Rectal smooth muscle tissue (tissue), 1 donor: ENCODE measurements around the gene GNAZ.
"Not testable (repeated sequence)": the region's sequence is repeated elsewhere in the genome, so short reads cannot be mapped to it uniquely, and the experiment has no call there.

ENCODE experiments used
- H3K27ac ChIP-seq: one replicate; pipeline ENCODE4 v1.7.0; 2013; ENCODE audit warnings: low read depth, low read length, inconsistent platforms
- H3K27me3 ChIP-seq: one replicate; pipeline ENCODE4 v1.7.0; 2013; ENCODE audit warnings: low read length; ENCODE audit not compliant: control insufficient read depth, insufficient read depth
- H3K36me3 ChIP-seq: one replicate; pipeline ENCODE4 v1.7.0; 2013; ENCODE audit warnings: low read length; ENCODE audit not compliant: control insufficient read depth, insufficient read depth
- H3K4me1 ChIP-seq: one replicate; pipeline ENCODE4 v1.7.0; 2013; ENCODE audit warnings: low read length; ENCODE audit not compliant: control insufficient read depth, insufficient read depth
- H3K4me3 ChIP-seq: one replicate; pipeline ENCODE4 v1.7.0; 2013; ENCODE audit warnings: low read length
- H3K9ac ChIP-seq: one replicate; pipeline ENCODE4 v1.7.0; 2013; ENCODE audit warnings: low read length

GNAZ gene

GRCh38 chr22:23129149-23129548, 58.8 kb downstream of the GNAZ start:
- Histone ChIP-seq H3K4me3 (no peak overlapping the region), H3K27ac (no peak overlapping the region), H3K9ac (no peak overlapping the region), H3K36me3 (no peaks in the 10 kb centered on the region), H3K4me1 (no peaks in the 10 kb centered on the region), H3K27me3 (no peaks in the 10 kb centered on the region)

- Histone ChIP-seq H3K27me3 (no peaks in the 10 kb centered on the region), H3K27ac (no peak overlapping the region), H3K36me3 (no peaks in the 10 kb centered on the region), H3K9ac (no peak overlapping the region), H3K4me1 (no peaks in the 10 kb centered on the region), H3K4me3 (no peak overlapping the region)
Measured at GRCh38 chr22:23130697-23131096, 60.4 kb downstream of the GNAZ start.

- no peak overlapping the region for H3K4me3 ChIP-seq
- no peak overlapping the region for H3K9ac ChIP-seq
- no peak overlapping the region for H3K27ac ChIP-seq
- no peaks in the 10 kb centered on the region for H3K4me1 ChIP-seq
- no peaks in the 10 kb centered on the region for H3K36me3 ChIP-seq
- no peaks in the 10 kb centered on the region for H3K27me3 ChIP-seq
Measured at GRCh38 chr22:23131931-23132330, 61.6 kb downstream of the GNAZ start.

- Histone ChIP-seq H3K36me3 (no peaks in the 10 kb centered on the region), H3K27ac (no peak overlapping the region), H3K9ac (no peak overlapping the region), H3K4me1 (no peaks in the 10 kb centered on the region), H3K4me3 (no peak overlapping the region), H3K27me3 (no peaks in the 10 kb centered on the region)
Measured at GRCh38 chr22:23132376-23133091, 62.2 kb downstream of the GNAZ start.

- Histone ChIP-seq H3K4me3 (no peak overlapping the region), H3K9ac (no peak overlapping the region), H3K27ac (no peak overlapping the region), H3K27me3 (no peaks in the 10 kb centered on the region), H3K36me3 (no peaks in the 10 kb centered on the region), H3K4me1 (no peaks in the 10 kb centered on the region)
Measured at GRCh38 chr22:23133922-23134321, 63.6 kb downstream of the GNAZ start.

GRCh38 chr22:23136991-23137390, 66.7 kb downstream of the GNAZ start:
- not testable (repeated sequence) for H3K36me3 ChIP-seq, H3K4me1 ChIP-seq, H3K4me3 ChIP-seq, H3K9ac ChIP-seq, H3K27ac ChIP-seq, H3K27me3 ChIP-seq

GRCh38 chr22:23137468-23137867, 67.1 kb downstream of the GNAZ start:
- peaks cover 5% of the 10 kb centered on the region for H3K4me1 ChIP-seq
- no peaks in the 10 kb centered on the region for H3K27me3 ChIP-seq
- H3K27ac ChIP-seq, result no peak overlapping the region
- H3K9ac ChIP-seq, result no peak overlapping the region
- no peaks in the 10 kb centered on the region for H3K36me3 ChIP-seq
- no peak overlapping the region for H3K4me3 ChIP-seq

- no peaks in the 10 kb centered on the region for H3K27me3 ChIP-seq
- no peak overlapping the region for H3K4me3 ChIP-seq
- H3K27ac ChIP-seq, result no peak overlapping the region
- no peak overlapping the region for H3K9ac ChIP-seq
- H3K36me3 ChIP-seq, result no peaks in the 10 kb centered on the region
- peaks cover 5% of the 10 kb centered on the region for H3K4me1 ChIP-seq
Measured at GRCh38 chr22:23137905-23138561, 67.7 kb downstream of the GNAZ start.

- Histone ChIP-seq H3K4me3 (no peak overlapping the region), H3K9ac (no peak overlapping the region), H3K27me3 (no peaks in the 10 kb centered on the region), H3K36me3 (no peaks in the 10 kb centered on the region), H3K27ac (no peak overlapping the region), H3K4me1 (peaks cover 5% of the 10 kb centered on the region)
Measured at GRCh38 chr22:23138584-23139435, 68.5 kb downstream of the GNAZ start.

- H3K4me1 ChIP-seq, result peaks cover 9% of the 10 kb centered on the region
- H3K9ac ChIP-seq, result no peak overlapping the region
Measured at GRCh38 chr22:23140385-23140784, 70.1 kb downstream of the GNAZ start.

GRCh38 chr22:23142546-23143105, 72.3 kb downstream of the GNAZ start:
- peaks cover 9% of the 10 kb centered on the region for H3K4me1 ChIP-seq
- H3K9ac ChIP-seq, result no peak overlapping the region
- H3K4me3 ChIP-seq, result no peak overlapping the region
- no peaks in the 10 kb centered on the region for H3K36me3 ChIP-seq
- no peak overlapping the region for H3K27ac ChIP-seq
- no peaks in the 10 kb centered on the region for H3K27me3 ChIP-seq

More at GRCh38 chr22:23140385-23140784, 70.1 kb downstream of the GNAZ start:
- Histone ChIP-seq H3K27me3 (no peaks in the 10 kb centered on the region), H3K27ac (no peak overlapping the region), H3K4me3 (no peak overlapping the region), H3K36me3 (no peaks in the 10 kb centered on the region)

- Histone ChIP-seq H3K36me3 (no peaks in the 10 kb centered on the region), H3K4me1 (peaks cover 9% of the 10 kb centered on the region), H3K27me3 (no peaks in the 10 kb centered on the region), H3K9ac (no peak overlapping the region), H3K4me3 (no peak overlapping the region), H3K27ac (no peak overlapping the region)
Measured at GRCh38 chr22:23143119-23143518, 72.8 kb downstream of the GNAZ start.
